Transverse colon (tissue), 3 donors: ENCODE measurements around the gene TCHP.

Experiments used
- POLR2A ChIP-seq: fragments of 450-650 bp; IDR thresholded peaks from one replicate; pipeline ENCODE4 v1.6.1; 2016; ENCODE audit warnings: antibody characterized with exemption, mild to moderate bottlenecking, moderate library complexity
- TF ChIP-seq, protein P1 (sequence below), 5 experiments: fragments of 200-600 bp in 3 of 5; fragments of 450-650 bp in 2 of 5; sonication (generic) in 3 of 5; IDR thresholded peaks; 1 replicate in 2 of 5; 2 replicates in 3 of 5; pipeline ENCODE4 v1.5.1; 2016 to 2017; ENCODE audit warnings: antibody characterized with exemption in 5 of 5, inconsistent platforms in 3 of 5, mild to moderate bottlenecking in 2 of 5, moderate library complexity in 1 of 5

GRCh38 chr12:109870648-109871047, 29.4 kb upstream of the TCHP start:
- TF ChIP-seq, protein P1, sequence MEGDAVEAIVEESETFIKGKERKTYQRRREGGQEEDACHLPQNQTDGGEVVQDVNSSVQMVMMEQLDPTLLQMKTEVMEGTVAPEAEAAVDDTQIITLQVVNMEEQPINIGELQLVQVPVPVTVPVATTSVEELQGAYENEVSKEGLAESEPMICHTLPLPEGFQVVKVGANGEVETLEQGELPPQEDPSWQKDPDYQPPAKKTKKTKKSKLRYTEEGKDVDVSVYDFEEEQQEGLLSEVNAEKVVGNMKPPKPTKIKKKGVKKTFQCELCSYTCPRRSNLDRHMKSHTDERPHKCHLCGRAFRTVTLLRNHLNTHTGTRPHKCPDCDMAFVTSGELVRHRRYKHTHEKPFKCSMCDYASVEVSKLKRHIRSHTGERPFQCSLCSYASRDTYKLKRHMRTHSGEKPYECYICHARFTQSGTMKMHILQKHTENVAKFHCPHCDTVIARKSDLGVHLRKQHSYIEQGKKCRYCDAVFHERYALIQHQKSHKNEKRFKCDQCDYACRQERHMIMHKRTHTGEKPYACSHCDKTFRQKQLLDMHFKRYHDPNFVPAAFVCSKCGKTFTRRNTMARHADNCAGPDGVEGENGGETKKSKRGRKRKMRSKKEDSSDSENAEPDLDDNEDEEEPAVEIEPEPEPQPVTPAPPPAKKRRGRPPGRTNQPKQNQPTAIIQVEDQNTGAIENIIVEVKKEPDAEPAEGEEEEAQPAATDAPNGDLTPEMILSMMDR (IDR thresholded peaks at IDR 0.05), result no peak
- TF ChIP-seq POLR2A, result no peak
